H9 (cell line): ENCODE results near the gene ZNF687. TPM values are rescaled to one million over a fixed set of nuclear protein-coding genes. Genes with fewer than 3 reads are reported as not detected.

Experiments
- DNase-seq: peaks from one replicate; pipeline ENCODE4 v3.0.0-alpha.2; 2017
- H2AFZ ChIP-seq: one replicate; pipeline ENCODE4 v1.6.1; 2013; ENCODE audit warnings: mild to moderate bottlenecking, low read length, control low read depth, moderate library complexity
- H2AK5ac ChIP-seq: 2 replicates; pipeline ENCODE4 v1.6.1; 2013; ENCODE audit warnings: low read length, control low read depth, mixed read lengths; ENCODE audit not compliant: insufficient read length
- H2BK120ac ChIP-seq: one replicate; pipeline ENCODE4 v1.6.1; 2013; ENCODE audit warnings: low read depth, mild to moderate bottlenecking, low read length, control low read depth, inconsistent platforms; ENCODE audit not compliant: poor library complexity, severe bottlenecking
- H2BK12ac ChIP-seq: 2 replicates; pipeline ENCODE4 v1.6.1; 2013; ENCODE audit warnings: low read length, control low read depth, mixed read lengths, low read depth; ENCODE audit not compliant: insufficient read length
- H2BK15ac ChIP-seq: 2 replicates; pipeline ENCODE4 v1.6.1; 2013; ENCODE audit warnings: low read depth, low read length, control low read depth
- H2BK20ac ChIP-seq: one replicate; pipeline ENCODE4 v1.6.1; 2013; ENCODE audit warnings: low read depth, mild to moderate bottlenecking, low read length, control low read depth, inconsistent platforms; ENCODE audit not compliant: poor library complexity, severe bottlenecking
- H2BK5ac ChIP-seq: 2 replicates; pipeline ENCODE4 v1.6.1; 2013; ENCODE audit warnings: low read length, control low read depth, mixed read lengths; ENCODE audit not compliant: insufficient read length
- H3K14ac ChIP-seq: 2 replicates; pipeline ENCODE4 v1.6.1; 2013; ENCODE audit warnings: low read length, control low read depth; ENCODE audit not compliant: insufficient read depth
- H3K18ac ChIP-seq: 2 replicates; pipeline ENCODE4 v1.6.1; 2013; ENCODE audit warnings: low read depth, mild to moderate bottlenecking, mixed read lengths, low read length, control low read depth; ENCODE audit not compliant: insufficient read length
- H3K23ac ChIP-seq: 2 replicates; pipeline ENCODE4 v1.6.1; 2013; ENCODE audit warnings: low read length, control low read depth, mixed read lengths, low read depth; ENCODE audit not compliant: insufficient read length
- H3K23me2 ChIP-seq: 2 replicates; pipeline ENCODE4 v1.6.1; 2013; ENCODE audit warnings: low read depth, mild to moderate bottlenecking, mixed read lengths, low read length, control low read depth; ENCODE audit not compliant: insufficient read length, poor library complexity, severe bottlenecking
- H3K27ac ChIP-seq: 2 replicates; pipeline ENCODE4 v1.5.1; 2013; ENCODE audit warnings: low read length, control low read depth, mixed read lengths, low read depth; ENCODE audit not compliant: insufficient read length
- H3K27me3 ChIP-seq: 2 replicates; pipeline ENCODE4 v1.6.1; 2013; ENCODE audit warnings: low read length, control low read depth, inconsistent platforms; ENCODE audit not compliant: insufficient read depth
- H3K4ac ChIP-seq: 2 replicates; pipeline ENCODE4 v1.6.1; 2013; ENCODE audit warnings: low read depth, mild to moderate bottlenecking, control low read depth, inconsistent platforms, low read length, moderate library complexity
- H3K4me1 ChIP-seq: 2 replicates; pipeline ENCODE4 v1.6.1; 2013; ENCODE audit warnings: low read length, control low read depth, inconsistent platforms; ENCODE audit not compliant: insufficient read depth
- H3K4me2 ChIP-seq: 2 replicates; pipeline ENCODE4 v1.6.1; 2013; ENCODE audit warnings: low read length, control low read depth, mixed read lengths; ENCODE audit not compliant: insufficient read length, insufficient read depth
- H3K56ac ChIP-seq: 2 replicates; pipeline ENCODE4 v1.6.1; 2013; ENCODE audit warnings: low read depth, mild to moderate bottlenecking, mixed read lengths, low read length, control low read depth; ENCODE audit not compliant: insufficient read length
- H3K79me1 ChIP-seq: 2 replicates; pipeline ENCODE4 v1.6.1; 2013; ENCODE audit warnings: low read depth, mild to moderate bottlenecking, moderate library complexity, low read length, control low read depth, inconsistent platforms; ENCODE audit not compliant: insufficient read depth, poor library complexity, severe bottlenecking
- H3K79me2 ChIP-seq: 2 replicates; pipeline ENCODE4 v1.6.1; 2013; ENCODE audit warnings: low read length, control low read depth, inconsistent platforms; ENCODE audit not compliant: insufficient read depth
- H3K9ac ChIP-seq: 2 replicates; pipeline ENCODE4 v1.6.1; 2013; ENCODE audit warnings: low read length, control low read depth, mixed read lengths; ENCODE audit not compliant: insufficient read length; ENCODE audit errors: extremely low read depth
- H3K9me3 ChIP-seq: one replicate; pipeline ENCODE4 v1.6.1; 2013; ENCODE audit warnings: low read depth, low read length, inconsistent platforms; ENCODE audit not compliant: control insufficient read depth
- H3T11ph ChIP-seq: one replicate; pipeline ENCODE4 v1.6.1; 2013; ENCODE audit warnings: mild to moderate bottlenecking, low read length, control low read depth, inconsistent platforms
- H4K20me1 ChIP-seq: one replicate; pipeline ENCODE4 v1.6.1; 2013; ENCODE audit not compliant: control insufficient read depth, insufficient read length, insufficient read depth
- H4K5ac ChIP-seq: 2 replicates; pipeline ENCODE4 v1.6.1; 2013; ENCODE audit warnings: low read depth, mild to moderate bottlenecking, mixed read lengths, low read length, control low read depth; ENCODE audit not compliant: insufficient read length
- H4K8ac ChIP-seq: replicated peaks from 2 replicates; pipeline ENCODE4 v1.6.1; 2013; ENCODE audit warnings: low read length, control low read depth, mixed read lengths, low read depth; ENCODE audit not compliant: insufficient read length
- H4K91ac ChIP-seq: 2 replicates; pipeline ENCODE4 v1.6.1; 2013; ENCODE audit warnings: low read depth, mild to moderate bottlenecking, moderate library complexity, mixed read lengths, low read length, control low read depth; ENCODE audit not compliant: insufficient read length
- H3K27ac Mint-ChIP-seq, 3 experiments: 2 replicates in 2 of 3; 3 replicates in 1 of 3; pipeline ENCODE4 v1.8.0; 2020 to 2021; ENCODE audit warnings: mixed read lengths in 3 of 3, mild to moderate bottlenecking in 1 of 3, moderate library complexity in 1 of 3
- H3K27me3 Mint-ChIP-seq: 2 replicates; pipeline ENCODE4 v1.8.0; 2021; ENCODE audit warnings: low read depth, mild to moderate bottlenecking, moderate library complexity, mixed read lengths
- H3K36me3 Mint-ChIP-seq, 3 experiments: 2 replicates in 2 of 3; 3 replicates in 1 of 3; pipeline ENCODE4 v1.8.0; 2020 to 2021; ENCODE audit warnings: low read depth in 3 of 3, mixed read lengths in 3 of 3; ENCODE audit not compliant: insufficient read depth in 1 of 3
- H3K4me1 Mint-ChIP-seq, 2 experiments: 2 replicates each; pipeline ENCODE4 v1.8.0; 2020; ENCODE audit warnings: mixed read lengths in 2 of 2
- H3K4me3 Mint-ChIP-seq, 2 experiments: 2 replicates in 1 of 2; 3 replicates in 1 of 2; pipeline ENCODE4 v1.8.0; 2020 to 2021; ENCODE audit warnings: mild to moderate bottlenecking in 2 of 2, mixed read lengths in 2 of 2, moderate library complexity in 1 of 2
- H3K9me3 Mint-ChIP-seq, 2 experiments: 2 replicates in 1 of 2; 3 replicates in 1 of 2; pipeline ENCODE4 v1.8.0; 2020; ENCODE audit warnings: mild to moderate bottlenecking in 2 of 2, mixed read lengths in 2 of 2, moderate library complexity in 1 of 2
- CTCF ChIP-seq: fragments of 200-600 bp; sonication (generic); conservative IDR thresholded peaks from 3 replicates; pipeline ENCODE4 v1.8.0; 2021; ENCODE audit warnings: antibody characterized with exemption, mild to moderate bottlenecking
- WGBS: extraction: QIAGEN DNeasy Blood & Tissue Kit; methylation state at CpG from one replicate; pipeline ENCODE4 v1.1.7; 2013; ENCODE audit warnings: missing lambda C conversion rate, low lambda C conversion rate, mixed read lengths; ENCODE audit not compliant: insufficient read length; ENCODE audit errors: extremely low coverage; 5-methylcytosine and 5-hydroxymethylcytosine counted together
- total RNA-seq: library from RNA; stranded (reverse); gene quantifications from 2 replicates; pipeline ENCODE4 v1.2.1, GENCODE V29; 2021

The ZNF687 gene
- total RNA-seq, 1 experiment from 2014 or later, result 58.2 TPM

- no peak overlapping the region for H3K9ac ChIP-seq
- H4K20me1 ChIP-seq, result no peaks in the 10 kb centered on the region
- no peaks in the 10 kb centered on the region for H3K9me3 ChIP-seq
- no peak for TF ChIP-seq CTCF
- H3K36me3 Mint-ChIP-seq, result peaks cover 56 to 98% (median 93%) of the 10 kb centered on the region in 3 experiments
- H3K56ac ChIP-seq, result no peak overlapping the region
- no peaks in the 10 kb centered on the region for H3K4me1 ChIP-seq
- H3K23me2 ChIP-seq, result no peaks in the 10 kb centered on the region
- H4K8ac ChIP-seq, result no peak overlapping the region
- H3K23ac ChIP-seq, result no peak overlapping the region
- H3K79me1 ChIP-seq, result no peaks in the 10 kb centered on the region
- no peak overlapping the region for H2AFZ ChIP-seq
- no peak overlapping the region for H3K27ac ChIP-seq
- no peak overlapping the region for H4K5ac ChIP-seq
- H2AK5ac ChIP-seq, result no peak overlapping the region
- no peak overlapping the region for H3K27ac Mint-ChIP-seq
- no peak overlapping the region for H3K4me3 Mint-ChIP-seq
- H2BK120ac ChIP-seq, result no peak overlapping the region
- no peak overlapping the region for H2BK20ac ChIP-seq
- H2BK15ac ChIP-seq, result no peak overlapping the region
- no peak overlapping the region for H3K4me2 ChIP-seq
- H3K18ac ChIP-seq, result no peak overlapping the region
- DNase-seq, result no peak
- no peaks in the 10 kb centered on the region for H3K4me1 Mint-ChIP-seq
- H2BK12ac ChIP-seq, result no peak overlapping the region
- H3K9me3 Mint-ChIP-seq, result no peaks in the 10 kb centered on the region
- no peak overlapping the region for H3T11ph ChIP-seq
- H3K4ac ChIP-seq, result no peak overlapping the region
- no CpG with 5 or more reads among the region's 5 CpGs for WGBS
- no peaks in the 10 kb centered on the region for H3K79me2 ChIP-seq
- H2BK5ac ChIP-seq, result no peak overlapping the region
- no peak overlapping the region for H3K14ac ChIP-seq
- H3K27me3 Mint-ChIP-seq, result no peaks in the 10 kb centered on the region
- H3K27me3 ChIP-seq, result no peaks in the 10 kb centered on the region
- H4K91ac ChIP-seq, result no peak overlapping the region
Measured at GRCh38 chr1:151243683-151244216, 38.3 kb upstream of the ZNF687 start.
